ENCODE measurements around the gene IFT25. TPM values are rescaled to one million over a fixed set of nuclear protein-coding genes. Genes with fewer than 3 reads are reported as not detected.
"Not testable (repeated sequence)": the region's sequence is repeated elsewhere in the genome, so short reads cannot be mapped to it uniquely, and the experiment has no call there.

The IFT25 gene
- total and polyA plus RNA-seq, 2 donors from 2014 or later: 29.9 to 36.7 TPM

GRCh38 chr1:53975861-53976260 lies 30.4 kb upstream of the IFT25 start:
- H3K4me1 ChIP-seq (ENCODE audit: control insufficient read depth in 2 of 3, insufficient read depth in 2 of 3, low read depth in 1 of 3, low read length in 3 of 3): peaks cover 0 to 9% (median 8%) of the 10 kb centered on the region in 3 donors
- TF ChIP-seq, protein P1, sequence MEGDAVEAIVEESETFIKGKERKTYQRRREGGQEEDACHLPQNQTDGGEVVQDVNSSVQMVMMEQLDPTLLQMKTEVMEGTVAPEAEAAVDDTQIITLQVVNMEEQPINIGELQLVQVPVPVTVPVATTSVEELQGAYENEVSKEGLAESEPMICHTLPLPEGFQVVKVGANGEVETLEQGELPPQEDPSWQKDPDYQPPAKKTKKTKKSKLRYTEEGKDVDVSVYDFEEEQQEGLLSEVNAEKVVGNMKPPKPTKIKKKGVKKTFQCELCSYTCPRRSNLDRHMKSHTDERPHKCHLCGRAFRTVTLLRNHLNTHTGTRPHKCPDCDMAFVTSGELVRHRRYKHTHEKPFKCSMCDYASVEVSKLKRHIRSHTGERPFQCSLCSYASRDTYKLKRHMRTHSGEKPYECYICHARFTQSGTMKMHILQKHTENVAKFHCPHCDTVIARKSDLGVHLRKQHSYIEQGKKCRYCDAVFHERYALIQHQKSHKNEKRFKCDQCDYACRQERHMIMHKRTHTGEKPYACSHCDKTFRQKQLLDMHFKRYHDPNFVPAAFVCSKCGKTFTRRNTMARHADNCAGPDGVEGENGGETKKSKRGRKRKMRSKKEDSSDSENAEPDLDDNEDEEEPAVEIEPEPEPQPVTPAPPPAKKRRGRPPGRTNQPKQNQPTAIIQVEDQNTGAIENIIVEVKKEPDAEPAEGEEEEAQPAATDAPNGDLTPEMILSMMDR (IDR thresholded peaks at IDR 0.05; ENCODE audit: borderline replicate concordance, extremely low read depth, insufficient read depth): no peak
- FAIRE-seq (no peak), DNase-seq (no peak)
- H3K9me3 ChIP-seq (ENCODE audit: control insufficient read depth in 2 of 3, insufficient read depth in 1 of 3, low read length in 3 of 3): no peaks in the 10 kb centered on the region
- H3K36me3 ChIP-seq (ENCODE audit: control insufficient read depth in 2 of 3, insufficient read depth in 3 of 3, low read length in 3 of 3): no peaks in the 10 kb centered on the region
- H3K27ac ChIP-seq (ENCODE audit: low read depth in 2 of 2, low read length in 2 of 2): no peak overlapping the region
- H3K27me3 ChIP-seq (ENCODE audit: control insufficient read depth, insufficient read depth, low read length): no peaks in the 10 kb centered on the region
- H3K4me3 ChIP-seq (ENCODE audit: low read length in 3 of 3): no peak overlapping the region
- intact Hi-C loops (cut with DNase I): no loop called here
- H3K9ac ChIP-seq (ENCODE audit: low read length in 3 of 3): no peak overlapping the region

DNA sequence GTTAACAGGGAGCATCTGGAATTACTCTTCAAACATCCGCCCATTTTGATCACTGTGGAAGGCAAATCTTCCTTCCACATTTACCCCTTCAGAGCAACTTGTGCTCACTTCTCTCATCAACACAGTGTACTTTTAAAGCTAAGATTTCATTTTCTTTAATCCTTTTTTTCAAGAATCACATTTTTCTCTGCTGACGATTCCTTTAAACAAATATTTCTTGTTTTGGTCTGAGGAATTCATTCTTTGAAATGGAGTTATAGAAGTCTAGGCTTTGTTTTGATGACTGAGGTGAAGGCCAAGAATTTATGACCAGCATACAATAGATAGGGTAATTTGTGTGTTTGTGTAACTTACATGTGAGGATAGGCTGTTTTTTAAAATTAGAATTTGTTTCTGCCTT lies 26.2 kb upstream of the IFT25 start:
- Histone ChIP-seq H3K36me3 (ENCODE audit: control insufficient read depth in 2 of 3, insufficient read depth in 3 of 3, low read length in 3 of 3) (peaks cover 2 to 11% (median 10%) of the 10 kb centered on the region in 3 donors), H3K27ac (ENCODE audit: low read depth in 2 of 2, low read length in 2 of 2) (no peak overlapping the region), H3K4me3 (ENCODE audit: low read length in 3 of 3) (no peak overlapping the region), H3K4me1 (ENCODE audit: control insufficient read depth in 2 of 3, insufficient read depth in 2 of 3, low read depth in 1 of 3, low read length in 3 of 3) (no peaks in the 10 kb centered on the region), H3K9me3 (ENCODE audit: control insufficient read depth in 2 of 3, insufficient read depth in 1 of 3, low read length in 3 of 3) (no peaks in the 10 kb centered on the region), H3K9ac (ENCODE audit: low read length in 3 of 3) (no peak overlapping the region), H3K27me3 (ENCODE audit: control insufficient read depth, insufficient read depth, low read length) (no peaks in the 10 kb centered on the region)
- FAIRE-seq (no peak), DNase-seq (no peak)
- TF ChIP-seq, protein P1 (IDR thresholded peaks at IDR 0.05; ENCODE audit: borderline replicate concordance, extremely low read depth, insufficient read depth): no peak
- intact Hi-C loops (cut with DNase I): no loop called here

DNA sequence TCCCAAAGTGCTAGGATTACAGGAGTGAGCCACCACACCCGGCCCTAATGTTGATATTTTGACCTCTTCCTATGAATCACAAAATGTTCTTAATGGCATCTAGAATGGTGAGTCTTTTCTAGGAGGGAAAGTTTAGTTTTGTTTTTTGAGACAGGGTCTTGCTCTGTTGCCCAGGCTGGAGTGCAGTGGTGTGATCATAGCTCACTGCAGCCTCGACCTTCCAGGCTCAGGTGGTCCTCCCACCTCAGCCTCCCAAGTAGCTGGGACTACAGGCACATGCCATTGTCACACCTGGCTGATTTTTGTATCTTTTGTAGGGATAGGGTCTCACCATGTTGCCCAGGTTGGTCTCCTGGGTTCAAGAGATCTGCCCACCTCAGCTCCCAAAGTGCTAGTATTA lies 23.8 kb upstream of the IFT25 start:
- H3K27me3 ChIP-seq (ENCODE audit: control insufficient read depth, insufficient read depth, low read length); intact Hi-C loops (cut with DNase I); H3K4me3 ChIP-seq (ENCODE audit: low read length in 3 of 3); FAIRE-seq; H3K9ac ChIP-seq (ENCODE audit: low read length in 3 of 3); DNase-seq; H3K27ac ChIP-seq (ENCODE audit: low read depth in 2 of 2, low read length in 2 of 2); H3K9me3 ChIP-seq (ENCODE audit: control insufficient read depth in 2 of 3, insufficient read depth in 1 of 3, low read length in 3 of 3); H3K4me1 ChIP-seq (ENCODE audit: control insufficient read depth in 2 of 3, insufficient read depth in 2 of 3, low read depth in 1 of 3, low read length in 3 of 3): not testable (repeated sequence)
- H3K36me3 ChIP-seq (ENCODE audit: control insufficient read depth in 2 of 3, insufficient read depth in 3 of 3, low read length in 3 of 3): peaks cover 2 to 17% (median 13%) of the 10 kb centered on the region in 3 donors

- Histone ChIP-seq H3K9ac (ENCODE audit: low read length in 3 of 3) (no peak overlapping the region), H3K4me3 (ENCODE audit: low read length in 3 of 3) (no peak overlapping the region), H3K36me3 (ENCODE audit: control insufficient read depth in 2 of 3, insufficient read depth in 3 of 3, low read length in 3 of 3) (peaks cover 2 to 21% (median 19%) of the 10 kb centered on the region in 3 donors), H3K4me1 (ENCODE audit: control insufficient read depth in 2 of 3, insufficient read depth in 2 of 3, low read depth in 1 of 3, low read length in 3 of 3) (no peaks in the 10 kb centered on the region), H3K27me3 (ENCODE audit: control insufficient read depth, insufficient read depth, low read length) (no peaks in the 10 kb centered on the region), H3K27ac (ENCODE audit: low read depth in 2 of 2, low read length in 2 of 2) (no peak overlapping the region), H3K9me3 (ENCODE audit: control insufficient read depth in 2 of 3, insufficient read depth in 1 of 3, low read length in 3 of 3) (no peaks in the 10 kb centered on the region)
- intact Hi-C loops (cut with DNase I): no loop called here
- TF ChIP-seq, protein P1 (IDR thresholded peaks at IDR 0.05; ENCODE audit: borderline replicate concordance, extremely low read depth, insufficient read depth): no peak
- DNase-seq: no peak
- no peak for FAIRE-seq
These were observed 22.6 kb upstream of the IFT25 start for GRCh38 chr1:53968125-53968513.

All from kidney (tissue), 14 donors.